A549 (cell line): ENCODE data around the gene SRRD. TPM values are rescaled to one million over a fixed set of nuclear protein-coding genes. Genes with fewer than 3 reads are reported as not detected.

Experiments used
- ATAC-seq, 2 experiments: fragments of 200-7000 bp in 1 of 2; fragments of >200 bp in 1 of 2; cut with Nextera tagmentation in 1 of 2; cut with Tn5 transposase in 1 of 2; 3 replicates each; pipeline versions ENCODE4 v1.8.0 to v1.9.1; 2018 to 2020; ENCODE audit warnings: mild to moderate bottlenecking in 1 of 2, moderate library complexity in 1 of 2
- CTCF ChIA-PET: fragments of 300-600 bp; sonication (Branson Sonifier 250); formaldehyde crosslinking; extraction: SDS; loops from one replicate; lab custom pipeline; 2021; ENCODE audit warnings: antibody characterized with exemption, inconsistent platforms; lab: Yijun Ruan, JAX
- POLR2A ChIA-PET: fragments of 350-600 bp; formaldehyde crosslinking; extraction: SDS; loops from one replicate; lab custom pipeline; 2021; ENCODE audit warnings: antibody characterized with exemption, inconsistent platforms; lab: Yijun Ruan, JAX
- DNase-seq, 2 experiments: peaks; one replicate each; pipeline versions ENCODE4 v3.0.0 to v3.0.0-alpha.2; 2011 to 2016; ENCODE audit warnings: low read depth in 1 of 2, low spot score in 1 of 2
- FAIRE-seq: peaks from 2 replicates; lab custom pipeline; 2011; peaks lifted over from hg19 to GRCh38; lab: Jason Lieb, UNC
- H3K27ac ChIP-seq, 2 experiments: fragments of >200 bp; sonication (Bioruptor Twin); formaldehyde crosslinking; 3 replicates each; pipeline ENCODE4 v1.5.1; 2016 to 2017
- H3K4me1 ChIP-seq: fragments of >200 bp; sonication (Bioruptor Twin); formaldehyde crosslinking; 3 replicates; pipeline ENCODE4 v1.6.1; 2016
- H3K4me2 ChIP-seq: fragments of >200 bp; sonication (Bioruptor Twin); formaldehyde crosslinking; 3 replicates; pipeline ENCODE4 v1.6.1; 2016
- H3K4me3 ChIP-seq: fragments of >200 bp; sonication (Bioruptor Twin); formaldehyde crosslinking; 3 replicates; pipeline ENCODE4 v1.5.1; 2016
- H3K9me3 ChIP-seq: fragments of >200 bp; sonication (Bioruptor Twin); formaldehyde crosslinking; 3 replicates; pipeline ENCODE4 v1.6.1; 2016
- CBX8 ChIP-seq: fragments of 200-600 bp; sonication (generic); IDR thresholded peaks from 2 replicates; pipeline ENCODE4 v1.6.1; 2016
- CEBPB ChIP-seq, 2 experiments: fragments of >200 bp in 1 of 2; sonication (Bioruptor Twin) in 1 of 2; formaldehyde crosslinking in 1 of 2; IDR thresholded peaks; 2 replicates each; pipeline ENCODE4 v1.6.1; 2012 to 2016
- CHD2 ChIP-seq: fragments of 150-350 bp; IDR thresholded peaks from 2 replicates; pipeline ENCODE4 v1.6.1; 2014; ENCODE audit warnings: low read length; ENCODE audit not compliant: partially characterized antibody
- EHMT2 ChIP-seq: fragments of 200-600 bp; sonication (generic); IDR thresholded peaks from 2 replicates; pipeline ENCODE4 v1.6.1; 2016; ENCODE audit warnings: antibody characterized with exemption, low read depth, mild to moderate bottlenecking, moderate library complexity
- EP300 ChIP-seq, 2 experiments: fragments of >200 bp; sonication (Bioruptor Twin); formaldehyde crosslinking; IDR thresholded peaks; 2 replicates in 1 of 2; 3 replicates in 1 of 2; pipeline ENCODE4 v1.6.1; 2016 to 2017
- ESRRA ChIP-seq: fragments of 150-350 bp; IDR thresholded peaks from 2 replicates; pipeline ENCODE4 v1.6.1; 2014; ENCODE audit warnings: mild to moderate bottlenecking, low read length, borderline replicate concordance
- FOXS1 ChIP-seq: fragments of 250-450 bp; sonication (Bioruptor Pico); IDR thresholded peaks from 2 replicates; pipeline ENCODE4 v1.5.0; 2020; ENCODE audit warnings: mild to moderate bottlenecking, moderate library complexity
- JUN ChIP-seq, 2 experiments: fragments of >200 bp; sonication (Bioruptor Twin); formaldehyde crosslinking; IDR thresholded peaks; 2 replicates in 1 of 2; 3 replicates in 1 of 2; pipeline ENCODE4 v1.6.1; 2016 to 2017
- MAZ ChIP-seq: fragments of 150-350 bp; IDR thresholded peaks from 2 replicates; pipeline ENCODE4 v1.6.1; 2014; ENCODE audit warnings: antibody characterized with exemption, low read depth, low read length, borderline replicate concordance
- NFE2L2 ChIP-seq: fragments of 150-350 bp; conservative IDR thresholded peaks from 2 replicates; pipeline ENCODE4 v1.6.1; 2014; ENCODE audit warnings: low read length
- POLR2A ChIP-seq: IDR thresholded peaks from 2 replicates; pipeline ENCODE4 v1.6.1; 2012; ENCODE audit warnings: mild to moderate bottlenecking, low read length
- POLR2AphosphoS2 ChIP-seq: conservative IDR thresholded peaks from 2 replicates; pipeline ENCODE4 v1.6.1; 2012; ENCODE audit warnings: low read length, improper control_type of control experiment, inconsistent platforms
- SMC3 ChIP-seq: fragments of >200 bp; sonication (Bioruptor Twin); formaldehyde crosslinking; IDR thresholded peaks from 3 replicates; pipeline ENCODE4 v1.6.1; 2018; ENCODE audit warnings: inconsistent platforms
- TP53 ChIP-seq: fragments of 250-450 bp; sonication (Bioruptor Pico); IDR thresholded peaks from 2 replicates; pipeline ENCODE4 v1.5.0; 2021; ENCODE audit warnings: mild to moderate bottlenecking, moderate library complexity
- ZC3H11A ChIP-seq: fragments of 450-650 bp; IDR thresholded peaks from 2 replicates; pipeline ENCODE4 v1.6.1; 2014; ENCODE audit warnings: antibody characterized with exemption, mild to moderate bottlenecking
- ZFP36 ChIP-seq: fragments of 450-650 bp; IDR thresholded peaks from 2 replicates; pipeline ENCODE4 v1.6.1; 2014; ENCODE audit warnings: borderline replicate concordance; ENCODE audit not compliant: partially characterized antibody
- ZSCAN20 ChIP-seq: fragments of 250-450 bp; sonication (Bioruptor Pico); IDR thresholded peaks from 2 replicates; pipeline ENCODE4 v1.8.0; 2022; ENCODE audit warnings: mild to moderate bottlenecking, moderate library complexity
- WGBS: methylation state at CpG from one replicate; pipeline ENCODE4 v1.1.6; 2017; ENCODE audit errors: missing lambda C conversion rate; 5-methylcytosine and 5-hydroxymethylcytosine counted together
- polyA plus RNA-seq, 4 experiments: library from polyadenylated mRNA; depleted of rRNA in 3 of 4; stranded (reverse); fragments of >200 nt; fragmentation: RNase III in 1 of 4; extraction: RNeasy Plus Mini Kit Qiagen cat#74134 plus additional on column Dnase treatment in 1 of 4; gene quantifications; 2 replicates in 3 of 4; 3 replicates in 1 of 4; pipeline ENCODE4 v1.2.3, GENCODE V29; 2011 to 2017
- TF ChIP-seq, protein P1 (sequence below): fragments of 150-350 bp; IDR thresholded peaks from 2 replicates; pipeline ENCODE4 v1.6.1; 2014; ENCODE audit warnings: low read depth, mild to moderate bottlenecking, low read length
- TF ChIP-seq, protein P2 (sequence below): IDR thresholded peaks from 2 replicates; pipeline ENCODE4 v1.6.1; 2012; ENCODE audit warnings: low read depth, borderline replicate concordance
- TF ChIP-seq, protein P3 (sequence below): fragments of >200 bp; sonication (Bioruptor Twin); formaldehyde crosslinking; IDR thresholded peaks from 3 replicates; pipeline ENCODE4 v1.6.1; 2016
- TF ChIP-seq, protein P4 (sequence below): fragments of 200-600 bp; sonication (generic); IDR thresholded peaks from 2 replicates; pipeline ENCODE4 v1.6.1; 2016; ENCODE audit warnings: antibody characterized with exemption, mild to moderate bottlenecking, moderate library complexity

SRRD gene
- polyA plus RNA-seq, 2 of the 4 experiments (the other 2 are of a cell fraction) = 14.1 to 36.4 TPM

DNA sequence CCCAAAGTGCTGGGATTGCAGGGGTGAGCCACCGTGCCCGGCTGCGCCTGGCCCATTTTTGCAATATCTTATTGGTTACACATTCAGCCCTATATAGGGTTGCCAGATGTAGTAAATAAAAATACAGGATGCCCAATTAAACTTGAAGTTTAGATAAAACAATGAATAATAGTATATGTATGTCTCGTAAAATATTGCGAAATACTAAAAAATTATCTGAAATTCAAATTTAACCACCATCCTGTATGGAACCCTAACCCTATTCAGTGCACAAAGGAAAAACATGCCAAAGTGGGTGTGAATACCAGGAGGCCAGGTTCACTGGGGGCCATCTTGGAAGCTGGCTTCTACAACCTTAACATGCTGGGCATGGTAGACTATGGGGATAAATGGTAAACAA is 33.8 kb downstream of the SRRD start:
- ChIA-PET POLR2A (no interaction called here), CTCF (no interaction called here)
- Histone ChIP-seq H3K4me2 (no peak overlapping the region), H3K4me1 (peaks cover 20% of the 10 kb centered on the region; the same call in 2 of the 3 replicates), H3K4me3 (no peak overlapping the region), H3K27ac (peak overlapping the region; percentile 72 to 79; a peak in 3 of 6 replicates), H3K9me3 (no peaks in the 10 kb centered on the region)
- ATAC-seq (no peak), FAIRE-seq (no peak), DNase-seq (no peak)
- TF ChIP-seq FOXS1 (CRISPR knock-in tag) (no peak), CEBPB (IDR thresholded peaks at IDR 0.05) (peak; percentile 37 to 50; a peak in 3 of 4 replicates), CBX8 (no peak)
- WGBS = 98% methylated on average over 5 of the region's 5 CpGs

DNA sequence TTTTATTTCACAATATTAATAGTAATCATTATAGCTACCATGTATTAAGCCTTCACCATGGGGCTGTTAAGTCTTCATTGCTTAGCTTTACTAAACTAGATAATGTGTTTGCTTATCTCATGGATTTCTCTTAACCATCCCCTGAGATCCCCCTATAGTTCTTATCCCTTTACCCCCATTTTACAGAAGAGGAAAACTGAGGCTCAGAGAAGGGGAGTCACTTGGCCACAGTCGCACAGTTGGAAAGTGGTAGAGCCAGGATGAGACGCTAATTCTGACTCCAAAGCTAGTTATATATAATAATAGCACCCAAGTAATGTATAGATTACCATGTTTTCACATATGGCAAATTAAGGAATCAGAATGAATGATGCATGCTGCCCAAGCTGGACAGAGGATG is 38.3 kb downstream of the SRRD start:
- ChIA-PET POLR2A (no interaction called here), CTCF (no interaction called here)
- Histone ChIP-seq H3K4me2 (no peak overlapping the region), H3K4me3 (no peak overlapping the region), H3K4me1 (peaks cover 11% of the 10 kb centered on the region; the same call in 2 of the 3 replicates), H3K27ac (no peak overlapping the region), H3K9me3 (no peaks in the 10 kb centered on the region)
- ATAC-seq (no peak), FAIRE-seq (no peak), DNase-seq (no peak)
- TF ChIP-seq SMC3 = no peak
- TF ChIP-seq, protein P1, sequence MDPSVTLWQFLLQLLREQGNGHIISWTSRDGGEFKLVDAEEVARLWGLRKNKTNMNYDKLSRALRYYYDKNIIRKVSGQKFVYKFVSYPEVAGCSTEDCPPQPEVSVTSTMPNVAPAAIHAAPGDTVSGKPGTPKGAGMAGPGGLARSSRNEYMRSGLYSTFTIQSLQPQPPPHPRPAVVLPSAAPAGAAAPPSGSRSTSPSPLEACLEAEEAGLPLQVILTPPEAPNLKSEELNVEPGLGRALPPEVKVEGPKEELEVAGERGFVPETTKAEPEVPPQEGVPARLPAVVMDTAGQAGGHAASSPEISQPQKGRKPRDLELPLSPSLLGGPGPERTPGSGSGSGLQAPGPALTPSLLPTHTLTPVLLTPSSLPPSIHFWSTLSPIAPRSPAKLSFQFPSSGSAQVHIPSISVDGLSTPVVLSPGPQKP = no peak
- TF ChIP-seq ZC3H11A = no peak
- no peak for TF ChIP-seq ZFP36
- no peak for TF ChIP-seq JUN (IDR thresholded peaks at IDR 0.05)
- TF ChIP-seq ZSCAN20 (CRISPR knock-in tag) = no peak
- no peak for TF ChIP-seq ESRRA
- TF ChIP-seq, protein P2, sequence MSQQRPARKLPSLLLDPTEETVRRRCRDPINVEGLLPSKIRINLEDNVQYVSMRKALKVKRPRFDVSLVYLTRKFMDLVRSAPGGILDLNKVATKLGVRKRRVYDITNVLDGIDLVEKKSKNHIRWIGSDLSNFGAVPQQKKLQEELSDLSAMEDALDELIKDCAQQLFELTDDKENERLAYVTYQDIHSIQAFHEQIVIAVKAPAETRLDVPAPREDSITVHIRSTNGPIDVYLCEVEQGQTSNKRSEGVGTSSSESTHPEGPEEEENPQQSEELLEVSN = no peak
- TF ChIP-seq, protein P3, sequence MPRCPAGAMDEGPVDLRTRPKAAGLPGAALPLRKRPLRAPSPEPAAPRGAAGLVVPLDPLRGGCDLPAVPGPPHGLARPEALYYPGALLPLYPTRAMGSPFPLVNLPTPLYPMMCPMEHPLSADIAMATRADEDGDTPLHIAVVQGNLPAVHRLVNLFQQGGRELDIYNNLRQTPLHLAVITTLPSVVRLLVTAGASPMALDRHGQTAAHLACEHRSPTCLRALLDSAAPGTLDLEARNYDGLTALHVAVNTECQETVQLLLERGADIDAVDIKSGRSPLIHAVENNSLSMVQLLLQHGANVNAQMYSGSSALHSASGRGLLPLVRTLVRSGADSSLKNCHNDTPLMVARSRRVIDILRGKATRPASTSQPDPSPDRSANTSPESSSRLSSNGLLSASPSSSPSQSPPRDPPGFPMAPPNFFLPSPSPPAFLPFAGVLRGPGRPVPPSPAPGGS = no peak
- TF ChIP-seq MAZ = no peak
- no peak for TF ChIP-seq EHMT2
- TF ChIP-seq NFE2L2 = no peak
- no peak for TF ChIP-seq TP53 (CRISPR knock-in tag)
- TF ChIP-seq POLR2AphosphoS2 = no peak
- no peak for TF ChIP-seq POLR2A
- TF ChIP-seq CHD2 = no peak
- no peak for TF ChIP-seq EP300 (IDR thresholded peaks at IDR 0.05)
- TF ChIP-seq, protein P4, sequence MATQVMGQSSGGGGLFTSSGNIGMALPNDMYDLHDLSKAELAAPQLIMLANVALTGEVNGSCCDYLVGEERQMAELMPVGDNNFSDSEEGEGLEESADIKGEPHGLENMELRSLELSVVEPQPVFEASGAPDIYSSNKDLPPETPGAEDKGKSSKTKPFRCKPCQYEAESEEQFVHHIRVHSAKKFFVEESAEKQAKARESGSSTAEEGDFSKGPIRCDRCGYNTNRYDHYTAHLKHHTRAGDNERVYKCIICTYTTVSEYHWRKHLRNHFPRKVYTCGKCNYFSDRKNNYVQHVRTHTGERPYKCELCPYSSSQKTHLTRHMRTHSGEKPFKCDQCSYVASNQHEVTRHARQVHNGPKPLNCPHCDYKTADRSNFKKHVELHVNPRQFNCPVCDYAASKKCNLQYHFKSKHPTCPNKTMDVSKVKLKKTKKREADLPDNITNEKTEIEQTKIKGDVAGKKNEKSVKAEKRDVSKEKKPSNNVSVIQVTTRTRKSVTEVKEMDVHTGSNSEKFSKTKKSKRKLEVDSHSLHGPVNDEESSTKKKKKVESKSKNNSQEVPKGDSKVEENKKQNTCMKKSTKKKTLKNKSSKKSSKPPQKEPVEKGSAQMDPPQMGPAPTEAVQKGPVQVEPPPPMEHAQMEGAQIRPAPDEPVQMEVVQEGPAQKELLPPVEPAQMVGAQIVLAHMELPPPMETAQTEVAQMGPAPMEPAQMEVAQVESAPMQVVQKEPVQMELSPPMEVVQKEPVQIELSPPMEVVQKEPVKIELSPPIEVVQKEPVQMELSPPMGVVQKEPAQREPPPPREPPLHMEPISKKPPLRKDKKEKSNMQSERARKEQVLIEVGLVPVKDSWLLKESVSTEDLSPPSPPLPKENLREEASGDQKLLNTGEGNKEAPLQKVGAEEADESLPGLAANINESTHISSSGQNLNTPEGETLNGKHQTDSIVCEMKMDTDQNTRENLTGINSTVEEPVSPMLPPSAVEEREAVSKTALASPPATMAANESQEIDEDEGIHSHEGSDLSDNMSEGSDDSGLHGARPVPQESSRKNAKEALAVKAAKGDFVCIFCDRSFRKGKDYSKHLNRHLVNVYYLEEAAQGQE = no peak
- 90% methylated on average over 2 of the region's 2 CpGs for WGBS
